AG09309 (cell line): ENCODE data around the gene EIF1AD.

ENCODE experiments used
- DNase-seq: peaks from one replicate; pipeline ENCODE4 v3.0.0-alpha.2; 2010; ENCODE audit warnings: low read depth
- H3K4me3 ChIP-seq: 2 replicates; pipeline ENCODE4 v1.5.1; 2011; ENCODE audit warnings: mild to moderate bottlenecking, low read depth, low read length, moderate library complexity; ENCODE audit not compliant: control insufficient read depth
- CTCF ChIP-seq: IDR thresholded peaks from 2 replicates; pipeline ENCODE4 v1.5.1; 2011; ENCODE audit warnings: mild to moderate bottlenecking, low read depth, low read length, inconsistent platforms; ENCODE audit not compliant: insufficient read depth, control insufficient read depth; ENCODE audit errors: missing control alignments

The EIF1AD gene

GRCh38 chr11:66004186-66004585 lies 2.2 kb upstream of the EIF1AD start:
- no peak overlapping the region for H3K4me3 ChIP-seq
- DNase-seq: no peak
- no peak for TF ChIP-seq CTCF

GRCh38 chr11:66003291-66003690 lies 1.3 kb upstream of the EIF1AD start:
- DNase-seq: no peak
- H3K4me3 ChIP-seq: peak overlapping the region; percentile 91
- no peak for TF ChIP-seq CTCF

GRCh38 chr11:66002648-66003225 lies 780 bp upstream of the EIF1AD start:
- DNase-seq: no peak
- TF ChIP-seq CTCF: no peak
- peak overlapping the region; percentile 91 for H3K4me3 ChIP-seq

GRCh38 chr11:65997286-65997685 lies 4.7 kb downstream of the EIF1AD start:
- no peak for DNase-seq
- no peak overlapping the region for H3K4me3 ChIP-seq
- TF ChIP-seq CTCF: no peak

GRCh38 chr11:65992056-65992455 lies 9.9 kb downstream of the EIF1AD start:
- H3K4me3 ChIP-seq: no peak overlapping the region

GRCh38 chr11:65988791-65989592 lies 13.0 kb downstream of the EIF1AD start:
- peak; percentile 84 for DNase-seq
- H3K4me3 ChIP-seq: no peak overlapping the region
- TF ChIP-seq CTCF: peak; percentile 92

More at GRCh38 chr11:65992056-65992455, 9.9 kb downstream of the EIF1AD start:
- no peak for DNase-seq
- no peak for TF ChIP-seq CTCF
